NCI-H446 (cell line): ENCODE results near the gene CDC42EP5.
A peak's percentile ranks its signal among the peaks of the same experiment; 100 is the strongest.
"Not testable (repeated sequence)": the region's sequence is repeated elsewhere in the genome, so short reads cannot be mapped to it uniquely, and the experiment has no call there.

Source experiments
- DNase-seq, 2 experiments: peaks; one replicate each; lab custom pipeline; 2025; lab: John Stamatoyannopoulos, UW

Gene CDC42EP5, protein sequence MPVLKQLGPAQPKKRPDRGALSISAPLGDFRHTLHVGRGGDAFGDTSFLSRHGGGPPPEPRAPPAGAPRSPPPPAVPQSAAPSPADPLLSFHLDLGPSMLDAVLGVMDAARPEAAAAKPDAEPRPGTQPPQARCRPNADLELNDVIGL

DNA sequence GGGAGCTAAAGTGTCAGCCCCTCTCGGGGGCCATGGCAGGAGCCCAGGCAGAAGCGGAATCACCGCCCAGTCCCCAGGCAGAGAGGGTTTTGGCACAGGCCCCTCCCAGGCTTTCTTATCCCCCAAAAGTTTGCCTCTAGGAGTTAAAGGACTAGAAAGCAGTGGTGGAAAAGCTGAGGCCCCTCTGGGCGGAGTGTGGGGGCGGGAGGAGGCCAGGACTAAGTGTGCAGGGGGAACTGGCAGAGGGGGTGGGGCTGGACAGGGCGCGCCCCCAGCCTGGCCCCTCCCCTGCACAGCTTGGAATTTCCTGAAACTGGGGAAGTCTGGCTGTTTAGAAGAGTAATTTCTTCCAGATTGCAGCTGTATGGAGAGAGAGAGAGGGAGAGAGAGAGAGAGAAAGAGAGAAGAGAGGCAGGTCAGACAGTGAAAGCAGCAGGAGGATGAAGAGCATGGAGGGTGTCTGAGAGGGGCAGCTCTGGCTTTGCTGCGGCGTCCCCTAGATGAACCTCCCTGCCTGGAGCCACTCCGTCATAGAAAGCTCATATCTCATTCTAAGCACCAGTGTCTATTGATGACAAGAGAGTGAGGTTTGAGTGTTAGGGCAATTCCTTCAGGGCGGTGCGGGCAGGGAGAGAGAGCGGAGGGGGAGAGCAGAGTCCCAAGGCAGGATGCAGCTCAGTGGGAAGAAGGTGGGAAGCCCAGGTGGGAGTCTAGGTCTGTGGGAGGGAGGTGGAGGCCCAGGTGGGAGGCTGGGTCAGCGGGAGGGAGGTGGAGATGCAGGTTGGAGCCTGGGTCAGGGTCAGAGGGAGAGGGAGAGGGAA is at the start of gene CDC42EP5:
Gene CDC42EP5 (minus strand): TSS at position 226 of the 821 bp plus-strand sequence. CDS start 7,749 bp downstream, outside the sequence.
- no peak for DNase-seq

DNA sequence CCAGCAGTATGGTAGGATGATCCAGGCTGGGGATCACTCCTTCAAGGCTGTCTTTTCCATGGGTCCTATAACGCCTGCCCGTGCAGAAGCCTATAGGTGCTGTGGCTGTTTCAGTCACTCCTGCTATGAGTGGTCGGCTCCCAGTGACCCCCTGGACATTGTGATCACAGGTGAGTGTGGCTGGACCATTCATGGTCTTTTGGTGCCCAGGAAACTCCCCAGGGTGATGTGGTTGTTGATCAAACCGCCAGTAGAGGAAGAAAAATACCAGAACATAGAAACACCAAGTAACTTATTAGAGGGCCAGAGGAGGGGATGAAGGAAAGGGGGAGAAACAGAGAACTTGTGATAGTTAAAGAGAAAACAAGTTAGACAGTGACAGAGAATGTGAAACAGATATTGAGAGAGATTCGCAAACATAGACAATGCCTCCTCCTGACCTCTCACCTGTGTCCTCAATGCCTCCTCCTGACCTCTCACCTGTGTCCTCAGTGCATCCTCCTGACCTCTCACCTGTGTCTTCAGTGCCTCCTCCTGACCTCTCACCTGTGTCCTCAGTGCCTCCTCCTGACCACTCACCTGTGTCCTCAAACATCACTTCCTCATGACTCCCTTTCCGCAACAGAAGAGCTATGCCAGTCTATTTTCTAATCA is 48.9 kb upstream of the CDC42EP5 start:
- no peak for DNase-seq

DNA sequence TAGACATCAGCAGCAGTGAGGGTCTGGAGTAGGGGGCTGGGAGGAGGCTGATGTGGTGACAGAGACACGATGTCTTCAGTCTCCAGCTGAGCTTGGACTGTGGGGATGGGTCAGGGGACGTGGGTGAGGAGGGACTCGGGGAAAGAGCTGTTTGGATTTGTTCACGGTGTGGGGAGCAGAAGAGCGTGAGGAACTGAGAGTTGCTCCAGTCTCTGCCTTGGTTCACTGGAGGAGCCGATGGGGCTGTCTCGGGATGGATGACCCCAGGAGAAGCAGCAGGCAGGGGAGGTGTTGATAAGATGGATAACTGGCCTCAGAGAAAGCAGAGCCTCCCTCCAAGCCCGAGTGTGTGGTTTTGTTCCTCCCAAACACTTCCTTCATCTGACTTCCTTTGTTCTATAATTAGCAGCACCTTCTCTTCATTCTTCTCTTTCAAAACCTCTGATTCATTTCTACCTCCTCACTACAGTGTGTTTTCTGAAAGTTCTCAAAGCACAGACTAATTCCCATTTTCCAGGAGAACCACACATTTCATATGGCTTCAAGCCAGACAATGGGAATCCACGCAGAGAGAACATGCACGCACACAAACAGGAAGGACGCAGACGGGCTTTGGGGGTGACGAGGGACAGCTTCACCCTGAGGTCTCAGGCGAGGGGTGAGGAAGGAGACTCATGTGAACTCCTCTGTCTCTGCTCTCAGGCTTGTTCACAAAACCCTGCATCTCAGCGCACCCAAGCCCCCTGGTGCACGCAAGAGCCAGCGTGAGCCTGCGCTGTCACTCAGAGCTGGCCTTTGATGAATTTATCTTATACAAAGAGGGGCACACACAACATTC is 48.1 kb upstream of the CDC42EP5 start:
- DNase-seq = no peak

DNA sequence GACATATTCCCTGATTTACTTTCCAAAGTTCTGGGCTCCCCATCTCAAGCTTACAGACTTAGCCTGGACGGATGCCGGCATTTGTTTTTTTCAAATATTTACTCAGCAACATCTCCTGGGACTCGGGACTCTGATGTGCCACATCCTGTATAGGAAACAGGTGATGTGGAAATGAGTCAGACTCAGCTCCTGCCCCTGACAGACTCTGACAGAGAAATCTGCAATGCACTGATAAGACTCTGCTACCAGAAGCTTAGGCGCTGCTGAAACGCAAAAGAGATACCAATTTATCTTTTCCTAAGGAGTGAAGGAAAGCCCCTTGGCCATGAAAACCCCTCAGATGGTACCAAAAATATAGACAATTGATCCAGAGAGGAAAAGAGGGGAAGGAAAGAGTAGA is 45.7 kb upstream of the CDC42EP5 start:
- no peak for DNase-seq

DNA sequence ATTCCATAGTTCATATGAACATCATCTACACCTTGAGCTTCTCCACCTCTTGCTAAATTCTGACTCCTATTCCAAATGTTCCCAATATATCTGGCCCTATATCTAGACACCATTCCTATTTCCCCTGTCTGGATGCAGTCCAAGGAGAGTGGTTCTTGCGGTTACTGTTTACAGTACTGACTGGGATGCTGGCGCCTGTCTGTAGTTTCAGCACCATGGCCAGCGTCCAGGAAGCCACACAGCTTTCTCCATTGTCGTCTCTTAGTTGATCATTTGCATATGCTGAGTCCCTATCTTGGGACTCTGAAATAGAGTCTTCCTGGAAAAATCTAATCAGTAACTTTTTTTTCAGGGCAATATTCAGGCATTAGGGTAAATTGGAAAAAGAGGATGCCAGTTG is 44.4 kb upstream of the CDC42EP5 start:
- DNase-seq = peak in 1 of 2 experiments; percentile 5

DNA sequence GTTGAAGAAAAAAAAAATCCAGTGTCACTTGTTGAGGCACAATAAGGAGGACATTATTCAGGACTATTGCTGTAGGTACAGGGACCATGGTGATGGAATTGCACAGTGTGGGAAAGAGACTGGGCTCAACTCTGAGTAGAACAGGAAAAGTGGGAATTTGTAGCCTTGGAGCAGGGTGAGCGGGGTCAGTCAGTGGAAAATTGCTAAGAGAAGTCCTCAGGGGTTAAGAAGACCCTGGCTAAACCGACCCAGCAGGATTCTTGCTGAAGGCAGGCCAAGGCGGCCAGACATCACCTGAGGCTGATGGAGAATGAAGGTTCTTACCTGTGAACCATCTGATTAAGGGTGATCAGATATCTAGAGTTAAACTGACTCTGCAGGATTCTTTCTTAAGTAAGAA is 42.1 kb upstream of the CDC42EP5 start:
- DNase-seq = no peak

DNA sequence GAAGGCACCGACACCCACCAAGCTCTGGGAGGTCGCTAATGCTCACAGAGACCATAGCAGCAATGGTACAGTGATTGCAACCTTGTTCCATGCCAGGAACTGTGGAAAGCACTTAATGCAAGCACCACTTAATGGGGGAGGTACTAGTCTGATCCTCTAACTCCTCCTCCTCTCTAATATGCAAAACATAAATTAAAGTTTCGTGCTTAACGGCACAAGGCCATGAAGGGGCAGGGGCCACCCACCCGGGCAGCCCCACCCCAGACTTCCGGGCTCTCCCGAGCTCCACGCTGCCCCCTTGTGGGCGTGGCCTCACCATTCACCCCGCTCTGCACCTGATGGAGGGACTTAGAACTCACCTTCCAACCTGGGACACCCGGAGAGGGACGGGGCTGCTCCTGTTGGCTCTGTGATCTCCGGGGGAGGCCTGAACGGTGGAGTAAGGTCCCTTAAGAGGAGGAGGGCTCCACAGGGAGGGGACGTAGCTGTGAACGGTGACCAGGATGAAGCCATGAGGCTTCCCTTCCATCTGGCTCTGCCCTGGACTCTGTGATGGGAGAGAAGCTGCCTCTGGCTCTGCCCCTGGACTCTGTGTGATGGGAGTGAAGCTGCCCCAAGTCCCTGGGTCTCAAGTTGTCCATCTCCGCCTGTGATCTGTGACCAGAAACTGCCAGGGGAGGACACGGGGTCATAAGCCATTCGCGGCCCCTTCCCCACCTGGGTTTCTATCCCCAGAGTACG is 36.3 kb upstream of the CDC42EP5 start:
- not testable (repeated sequence) for DNase-seq

DNA sequence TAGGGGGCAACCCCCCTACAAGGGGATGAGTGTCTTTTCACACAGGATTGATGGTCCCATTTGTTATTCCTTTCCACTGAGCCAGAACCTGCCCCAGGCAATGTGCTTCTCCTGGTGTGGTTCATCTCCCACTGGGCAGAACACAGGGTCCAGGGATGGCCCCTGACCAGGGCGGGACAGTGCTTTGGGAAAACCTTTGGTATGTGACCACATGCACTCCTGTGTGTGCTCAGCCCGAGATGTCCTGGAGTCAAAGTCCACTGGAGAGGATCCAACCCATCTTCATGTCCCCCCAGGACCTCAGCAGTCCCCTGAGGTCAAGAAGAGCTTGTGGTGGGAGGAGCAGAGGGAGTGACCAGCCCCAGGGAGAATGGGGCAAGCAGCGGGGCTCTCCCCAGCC is 35.4 kb upstream of the CDC42EP5 start:
- DNase-seq = not testable (repeated sequence)

DNA sequence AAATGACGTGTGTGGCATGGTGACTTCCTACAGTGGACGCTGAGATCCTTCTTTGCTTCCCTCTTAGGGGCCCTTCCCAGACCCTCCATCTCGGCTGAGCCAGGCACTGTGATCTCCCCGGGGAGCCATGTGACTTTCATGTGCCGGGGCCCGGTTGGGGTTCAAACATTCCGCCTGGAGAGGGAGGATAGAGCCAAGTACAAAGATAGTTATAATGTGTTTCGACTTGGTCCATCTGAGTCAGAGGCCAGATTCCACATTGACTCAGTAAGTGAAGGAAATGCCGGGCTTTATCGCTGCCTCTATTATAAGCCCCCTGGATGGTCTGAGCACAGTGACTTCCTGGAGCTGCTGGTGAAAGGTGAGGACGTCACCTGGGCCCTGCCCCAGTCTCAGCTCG is 34.7 kb upstream of the CDC42EP5 start:
- no peak for DNase-seq

DNA sequence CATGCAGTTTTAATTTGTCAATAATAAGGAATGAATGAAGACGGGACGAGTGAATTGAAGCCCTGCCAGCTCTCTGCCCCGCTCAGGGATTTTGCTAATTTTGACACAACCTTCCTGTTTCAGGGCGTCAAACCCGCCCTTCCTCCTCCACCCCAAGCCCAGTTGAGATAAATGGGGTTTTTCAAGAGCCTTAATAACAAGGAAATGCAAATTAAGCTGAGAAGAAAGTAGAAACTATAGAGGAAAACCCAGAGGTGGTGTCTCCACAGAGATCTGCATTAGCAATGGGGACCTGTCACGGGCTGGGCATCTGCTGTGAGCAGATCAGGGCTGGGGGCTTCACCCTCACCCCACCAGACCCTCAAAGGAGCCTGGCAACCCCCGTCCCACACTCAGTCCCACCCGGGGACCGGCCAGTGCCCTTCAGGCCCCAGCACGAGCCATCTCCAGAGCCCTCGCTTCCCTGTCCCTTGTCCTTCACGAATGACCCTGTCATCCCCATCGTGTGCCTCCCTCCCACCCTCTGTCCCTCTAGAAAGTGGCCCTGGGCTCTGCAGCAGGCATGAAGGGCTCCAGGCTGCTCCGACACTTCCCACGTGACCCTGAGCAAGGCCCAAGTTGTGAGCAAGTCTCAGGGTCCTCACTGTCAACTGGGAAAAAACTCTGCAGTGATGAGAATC is 34.1 kb upstream of the CDC42EP5 start:
- DNase-seq = not testable (repeated sequence)

DNA sequence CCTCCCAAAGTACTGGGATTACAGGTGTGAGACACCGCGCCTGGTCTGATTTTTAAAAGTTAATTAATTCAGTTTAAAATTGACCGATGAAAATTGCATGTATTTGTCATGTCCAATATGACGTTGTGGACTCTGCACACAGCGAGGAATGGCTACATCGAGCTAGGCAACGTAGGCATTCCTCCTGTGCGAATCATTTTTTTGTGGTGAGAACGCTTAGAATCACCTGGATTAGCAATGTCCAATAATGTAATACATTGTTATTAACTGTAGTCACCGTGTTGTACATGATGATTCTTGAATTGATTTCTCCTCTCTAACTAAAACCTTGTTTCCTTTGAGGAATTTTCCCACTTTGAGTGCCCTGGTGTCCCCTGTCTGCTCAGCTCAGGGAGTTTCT is 33.0 kb upstream of the CDC42EP5 start:
- no peak for DNase-seq

DNA sequence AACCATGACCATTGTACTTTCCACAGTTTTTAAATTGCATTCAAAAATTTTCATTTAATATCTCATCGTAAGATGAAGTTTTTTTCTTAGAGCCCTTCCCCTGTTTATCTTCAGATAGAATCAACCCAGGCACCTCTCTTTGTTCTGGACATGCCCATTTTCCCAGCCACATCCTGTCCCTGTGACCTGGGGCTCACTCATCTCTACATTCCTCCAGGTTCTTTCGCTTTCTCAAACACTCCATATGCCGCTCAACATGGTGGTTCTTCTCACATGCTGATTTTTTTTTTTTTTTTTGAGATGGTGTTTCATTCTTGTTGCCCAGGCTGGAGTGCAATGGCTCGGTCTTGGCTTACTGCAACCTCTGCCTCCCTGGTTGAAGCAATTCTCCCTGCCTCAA is 32.4 kb upstream of the CDC42EP5 start:
- DNase-seq = not testable (repeated sequence)

DNA sequence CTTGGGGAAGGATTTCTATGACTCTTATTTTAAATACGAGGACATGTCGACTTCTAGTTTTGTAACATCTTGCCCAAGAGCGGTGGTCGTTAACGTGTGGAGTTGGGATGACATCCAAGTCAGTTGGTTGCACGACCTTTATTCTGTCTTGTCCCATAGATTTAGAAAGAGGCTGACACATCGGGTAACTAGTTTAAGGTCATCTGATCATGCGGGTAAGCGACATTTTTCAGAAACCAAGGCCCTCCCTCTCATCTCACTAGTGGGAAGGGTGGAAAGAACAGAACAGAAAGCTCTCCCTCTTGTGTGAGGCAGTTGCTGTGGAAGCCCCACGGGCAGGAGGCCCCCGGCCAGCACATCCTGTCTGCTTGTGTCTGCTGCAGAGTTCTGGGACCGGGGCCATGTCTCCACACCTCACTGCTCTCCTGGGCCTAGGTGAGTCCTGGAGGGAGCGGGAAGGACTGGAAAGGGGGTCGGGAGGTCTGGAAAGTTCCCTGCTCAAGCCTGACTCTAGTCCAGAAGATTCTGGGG is 29.5 kb upstream of the CDC42EP5 start, which contains the start of gene LAIR2:
Gene LAIR2 (plus strand): TSS at position 314 of the 531 bp plus-strand sequence. CDS start 88 bp downstream, at position 402.
- DNase-seq = no peak

DNA sequence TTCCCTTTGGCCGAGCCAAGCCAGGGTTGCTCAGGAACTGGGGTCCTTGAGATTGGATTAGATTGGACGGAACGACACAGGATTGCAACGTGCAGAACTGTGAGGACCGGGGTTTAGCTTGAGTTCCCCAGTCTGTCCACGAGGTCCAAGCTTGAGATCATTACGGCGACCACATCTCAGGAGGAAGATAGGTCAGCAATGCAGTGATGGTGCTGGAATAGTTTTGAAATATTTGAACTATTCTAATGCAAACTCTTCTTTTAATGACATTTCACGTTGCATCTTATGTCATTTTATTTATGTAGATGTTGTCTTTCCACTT is 25.3 kb upstream of the CDC42EP5 start:
- not testable (repeated sequence) for DNase-seq

DNA sequence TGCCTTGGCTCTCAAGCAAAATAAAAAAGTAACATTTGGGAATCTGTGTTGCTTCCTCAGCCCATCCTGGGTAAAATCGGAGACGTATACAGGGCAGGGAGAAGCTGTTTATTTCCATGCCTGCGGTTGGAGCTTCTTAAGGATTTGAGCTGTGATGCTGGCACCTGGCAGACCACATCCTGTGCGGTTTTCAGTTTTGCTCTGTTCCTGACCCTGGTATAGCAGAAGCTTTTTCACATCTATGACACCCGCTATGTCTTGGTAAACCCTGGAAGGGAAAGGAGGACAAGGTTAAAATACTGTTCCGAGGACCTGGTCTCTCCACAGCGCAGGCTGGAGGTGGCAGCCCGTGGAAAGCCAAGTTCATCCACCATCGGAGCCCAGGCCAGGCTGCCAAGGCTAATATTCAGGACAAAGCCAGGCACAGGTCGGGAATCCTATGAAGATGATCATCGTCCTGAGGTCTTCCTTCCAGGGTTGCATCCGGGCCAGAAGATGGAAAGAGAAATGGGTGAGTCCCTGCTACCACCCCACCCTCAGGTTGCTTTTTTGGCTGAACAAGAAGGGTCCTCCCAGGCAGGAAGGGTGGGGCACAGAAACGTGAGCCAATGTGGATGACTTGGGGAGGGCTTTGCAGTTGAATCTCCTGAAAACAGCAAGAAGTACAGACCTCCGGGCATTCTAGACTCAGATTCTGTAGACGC is 24.8 kb upstream of the CDC42EP5 start:
- DNase-seq = not testable (repeated sequence)

DNA sequence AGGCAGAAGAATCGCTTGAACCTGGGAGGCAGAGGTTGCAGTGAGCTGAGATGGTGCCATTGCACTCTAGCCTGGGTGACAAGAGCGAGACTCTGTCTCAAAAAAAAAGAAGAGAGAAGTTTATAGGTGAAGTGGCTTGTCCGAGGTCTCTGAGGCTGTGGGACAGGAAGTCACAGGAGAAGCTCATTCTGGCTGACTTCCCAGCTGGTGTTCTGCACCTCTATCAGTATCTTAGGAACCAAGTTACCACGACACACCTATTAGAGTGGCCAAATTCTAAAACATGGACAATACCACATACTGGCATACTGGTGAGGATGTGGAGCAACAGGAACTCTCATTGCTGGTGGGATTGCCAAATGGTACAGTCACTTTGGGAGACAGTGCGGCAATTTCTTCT is 22.2 kb upstream of the CDC42EP5 start:
- not testable (repeated sequence) for DNase-seq

DNA sequence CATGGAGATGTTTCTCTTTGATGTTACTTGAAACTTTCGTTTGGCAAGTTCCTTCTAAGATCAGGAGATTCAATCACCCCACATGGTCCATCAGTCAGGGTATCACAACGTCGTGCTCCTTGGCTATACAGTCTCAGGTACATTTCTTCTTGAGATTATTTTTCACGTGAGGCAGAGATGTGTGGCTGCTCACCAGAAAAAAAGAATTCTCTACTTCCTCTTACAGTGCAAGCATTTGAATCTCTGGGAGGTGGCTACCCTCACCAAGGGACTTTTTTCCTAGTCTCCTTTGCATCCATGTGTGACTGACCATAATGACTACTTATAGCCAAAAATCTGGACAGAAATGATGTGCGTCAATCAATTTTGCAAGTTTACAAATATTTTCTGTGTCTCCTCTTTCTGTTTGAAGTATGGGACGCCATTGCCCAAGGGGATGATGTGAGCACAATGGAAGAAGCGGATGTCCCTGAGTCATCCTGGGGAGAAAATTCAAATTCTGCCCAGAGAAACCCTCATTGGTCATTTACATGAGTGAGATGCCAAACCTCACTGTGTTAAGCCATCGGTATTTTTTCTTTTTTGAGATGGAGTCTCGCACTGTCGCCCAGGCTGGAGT is 21.0 kb upstream of the CDC42EP5 start:
- DNase-seq = no peak

DNA sequence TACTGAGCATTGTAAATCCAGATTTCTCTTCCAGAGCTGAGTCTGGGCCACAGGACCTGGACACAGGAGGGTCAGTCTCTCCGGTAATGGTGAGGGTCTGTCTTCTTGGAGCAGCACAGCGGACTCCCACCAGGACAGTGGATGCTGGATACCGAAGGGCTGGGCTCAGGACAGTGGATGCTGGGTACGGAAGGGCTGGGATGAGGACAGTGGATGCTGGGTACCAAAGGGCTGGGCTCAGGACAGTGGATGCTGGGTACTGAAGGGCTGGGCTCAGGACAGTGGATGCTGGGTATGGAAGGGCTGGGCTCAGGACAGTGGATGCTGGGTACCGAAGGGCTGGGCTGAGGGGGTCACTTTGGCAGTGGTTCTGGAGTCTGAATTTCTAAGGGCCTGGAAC is 20.0 kb upstream of the CDC42EP5 start:
- not testable (repeated sequence) for DNase-seq

DNA sequence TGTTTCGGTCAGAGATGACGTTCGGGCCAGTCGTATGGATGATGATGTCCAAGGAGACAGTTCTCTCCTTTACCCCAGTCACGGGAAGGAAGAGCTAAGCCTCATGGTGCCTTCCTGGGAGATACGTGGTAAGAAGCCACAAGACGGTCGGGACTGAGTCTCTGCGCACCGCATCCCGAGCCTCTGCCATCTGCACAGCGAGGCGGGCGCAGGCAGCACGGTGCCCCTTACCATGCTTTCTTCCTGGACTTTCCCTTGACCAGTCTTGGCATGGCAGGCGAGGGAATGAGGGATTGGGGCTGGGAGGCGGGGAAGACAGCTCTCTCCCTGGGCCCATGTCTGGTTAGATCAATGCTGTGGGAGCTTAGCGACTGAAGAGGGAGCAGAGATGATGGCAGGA is 19.5 kb upstream of the CDC42EP5 start:
- no peak for DNase-seq

DNA sequence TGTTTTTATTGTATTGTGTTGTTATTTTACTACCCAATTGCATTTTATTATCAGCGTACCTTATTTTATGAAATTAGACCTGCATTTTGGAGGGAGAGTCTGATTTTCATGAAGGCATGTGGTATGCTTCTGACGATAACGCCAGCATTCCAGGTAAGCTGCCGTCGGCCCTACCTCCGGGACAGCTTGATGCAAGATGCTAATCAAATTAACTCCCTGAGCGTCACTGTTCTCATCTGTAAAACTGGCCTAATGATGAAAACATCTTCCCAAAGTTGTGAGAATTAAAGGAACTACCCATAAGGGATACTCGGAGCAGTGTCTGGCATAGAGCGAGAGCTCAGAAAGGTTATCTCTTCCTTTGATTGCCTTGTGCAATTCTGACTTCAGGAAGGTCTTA is 16.7 kb upstream of the CDC42EP5 start:
- no peak for DNase-seq
